HG02588 (cell line): ENCODE measurements around the gene C15orf39.
"Not testable (repeated sequence)": the region's sequence is repeated elsewhere in the genome, so short reads cannot be mapped to it uniquely, and the experiment has no call there.

ENCODE experiments used
- ATAC-seq: cut with Tn5 transposase; IDR thresholded peaks from one replicate; pipeline ENCODE4 v1.9.1; 2021; ENCODE audit warnings: mild to moderate bottlenecking, moderate library complexity; ENCODE audit not compliant: unreplicated experiment

Gene C15orf39

DNA sequence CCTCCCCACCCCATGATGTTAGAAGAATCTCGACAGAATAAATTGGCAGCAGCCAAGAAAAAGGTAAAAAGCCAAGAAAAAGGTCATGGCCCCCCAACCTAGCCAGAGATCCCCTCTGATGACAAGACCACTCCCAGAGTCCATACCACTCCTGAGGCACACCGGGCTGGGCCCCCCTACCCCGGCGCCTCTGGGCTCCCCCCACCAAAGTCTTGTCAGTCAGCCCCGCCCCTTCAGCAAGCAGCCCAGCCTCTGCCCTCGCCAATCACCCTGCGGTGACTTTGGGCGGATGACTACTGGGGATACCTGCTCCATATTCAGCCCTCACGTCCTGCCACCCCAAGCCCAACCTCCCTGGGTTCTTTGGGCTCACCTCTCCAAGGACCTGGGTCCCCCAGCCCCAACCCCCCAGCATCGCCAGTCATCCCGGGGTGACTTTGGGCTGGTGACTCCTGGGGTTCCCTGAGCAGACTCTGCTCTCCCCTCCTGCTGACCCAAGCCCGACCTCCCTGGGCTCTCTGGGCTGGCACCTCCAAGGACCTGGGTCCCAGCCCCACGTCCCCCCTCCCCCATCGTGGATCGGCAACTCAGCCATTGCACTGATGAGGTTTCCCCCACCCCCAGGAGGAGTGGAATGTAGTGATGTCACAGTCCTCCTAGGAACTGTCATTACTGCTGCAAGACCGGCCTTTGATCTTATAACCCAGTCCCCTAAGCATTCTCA, 57.1 kb downstream of the C15orf39 start:
- ATAC-seq: not testable (repeated sequence)

DNA sequence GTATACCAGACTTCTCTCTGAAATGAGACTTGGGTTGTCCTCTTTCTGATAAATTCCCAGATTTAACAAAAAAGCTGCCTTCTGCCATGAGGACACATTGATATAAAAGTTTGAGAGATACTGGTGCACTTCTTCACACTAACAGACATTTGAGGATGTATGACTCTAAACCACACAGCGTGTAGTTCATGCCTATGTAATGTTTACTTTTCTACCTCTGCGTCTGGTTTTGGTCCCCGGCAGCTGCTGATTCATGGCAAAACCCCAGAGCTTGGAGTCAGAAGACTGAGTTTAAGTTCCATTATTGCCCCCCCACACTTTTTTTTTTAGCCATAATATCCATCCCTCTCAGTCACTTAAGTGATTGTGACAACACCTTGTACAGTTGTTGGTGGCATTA, 58.2 kb downstream of the C15orf39 start:
- ATAC-seq: not testable (repeated sequence)
